HCT116 (cell line): ENCODE data around the gene TMEM132E. TPM values are rescaled to one million over a fixed set of nuclear protein-coding genes. Genes with fewer than 3 reads are reported as not detected.

ENCODE experiments used
- ATAC-seq: fragments of 200-7000 bp; cut with Tn5 transposase; 2 replicates; pipeline ENCODE4 v1.9.1; 2020; ENCODE audit warnings: mild to moderate bottlenecking, moderate library complexity
- BruUV-seq: library from RNA; stranded (reverse); fragments of 400-500 nt; replicated peaks from 2 replicates; lab custom pipeline; 2021; lab: Mats Ljungman, UMichigan
- CTCF ChIA-PET: fragments of 300-600 bp; sonication (Branson Sonifier 250); formaldehyde crosslinking; loops from one replicate; lab custom pipeline; 2021; ENCODE audit warnings: antibody characterized with exemption; lab: Charles Lee
- POLR2A ChIA-PET: fragments of 300-600, 350-600 bp; sonication (Branson Sonifier 250); formaldehyde crosslinking; loops from one replicate; lab custom pipeline; 2021; ENCODE audit warnings: antibody characterized with exemption; lab: Charles Lee
- RAD21 ChIA-PET, 2 experiments: fragments of 300-600 bp; sonication (Branson Sonifier 250); formaldehyde crosslinking; loops; one replicate each; lab custom pipeline; 2023; ENCODE audit warnings: low total read pairs in 2 of 2; ENCODE audit not compliant: uncharacterized antibody in 2 of 2, unreplicated experiment in 2 of 2, low non-redundant PET in 1 of 2; lab: Charles Lee
- DNase-seq: peaks from one replicate; pipeline ENCODE4 v3.0.0-alpha.2; 2010; ENCODE audit warnings: low read depth, low spot score
- H2AFZ ChIP-seq: fragments of 200-600 bp; shearing (Covaris generic), sonication (generic); 2 replicates; pipeline ENCODE4 v1.6.1; 2017; ENCODE audit warnings: low read depth, mixed run types, mixed read lengths, antibody characterized with exemption, low read length; ENCODE audit not compliant: poor library complexity, severe bottlenecking
- H3K27ac ChIP-seq: 2 replicates; pipeline ENCODE4 v1.5.1; 2012; ENCODE audit warnings: low read depth, low read length
- H3K27me3 ChIP-seq: fragments of 200-600 bp; sonication (generic); 2 replicates; pipeline ENCODE4 v1.6.1; 2016; ENCODE audit warnings: mixed run types, low read length, mixed read lengths; ENCODE audit not compliant: insufficient read depth
- H3K36me3 ChIP-seq, 2 experiments: fragments of 200-500 bp in 1 of 2; fragments of 200-600 bp in 1 of 2; sonication (Bioruptor generic) in 1 of 2; sonication (generic) in 1 of 2; 2 replicates each; pipeline versions ENCODE4 v1.5.1 to v1.6.1; 2014 to 2016; ENCODE audit warnings: low read length in 2 of 2, inconsistent platforms in 1 of 2, mixed read lengths in 1 of 2, mixed run types in 1 of 2; ENCODE audit not compliant: insufficient read depth in 2 of 2, control insufficient read depth in 1 of 2
- H3K4me1 ChIP-seq, 2 experiments: fragments of 200-600 bp in 1 of 2; sonication (generic) in 1 of 2; 2 replicates each; pipeline versions ENCODE4 v1.5.1 to v1.6.1; 2012 to 2017; ENCODE audit warnings: low read length in 2 of 2, inconsistent platforms in 1 of 2, mild to moderate bottlenecking in 1 of 2, mixed read lengths in 1 of 2, mixed run types in 1 of 2, moderate library complexity in 1 of 2; ENCODE audit not compliant: insufficient read depth in 2 of 2, control insufficient read depth in 1 of 2
- H3K4me2 ChIP-seq: fragments of 200-600 bp; sonication (generic); 2 replicates; pipeline ENCODE4 v1.6.1; 2017; ENCODE audit warnings: mixed run types, low read length, mixed read lengths
- H3K4me3 ChIP-seq, 2 experiments: fragments of 200-600 bp in 1 of 2; sonication (generic) in 1 of 2; replicated peaks in 1 of 2; 2 replicates each; pipeline ENCODE4 v1.5.1; 2011 to 2016; ENCODE audit warnings: low read length in 2 of 2, control low read depth in 1 of 2, low read depth in 1 of 2, mild to moderate bottlenecking in 1 of 2, mixed read lengths in 1 of 2, mixed run types in 1 of 2
- H3K79me2 ChIP-seq: fragments of 200-600 bp; sonication (generic); 2 replicates; pipeline ENCODE4 v1.6.1; 2017; ENCODE audit warnings: mild to moderate bottlenecking, mixed run types, low read length, moderate library complexity, mixed read lengths; ENCODE audit not compliant: insufficient read depth
- H3K9ac ChIP-seq: fragments of 200-600 bp; sonication (generic); 2 replicates; pipeline ENCODE4 v1.6.1; 2016; ENCODE audit warnings: low read length, mixed read lengths
- H3K9me2 ChIP-seq: fragments of 200-600 bp; sonication (generic), shearing (Covaris generic); 2 replicates; pipeline ENCODE4 v1.6.1; 2017; ENCODE audit warnings: mixed run types, mild to moderate bottlenecking, moderate library complexity; ENCODE audit not compliant: insufficient read depth
- H3K9me3 ChIP-seq, 2 experiments: fragments of 200-500 bp in 1 of 2; fragments of 200-600 bp in 1 of 2; sonication (Bioruptor generic) in 1 of 2; sonication (generic) in 1 of 2; 2 replicates each; pipeline ENCODE4 v1.6.1; 2014 to 2017; ENCODE audit warnings: low read length in 2 of 2, mixed read lengths in 2 of 2, inconsistent platforms in 1 of 2, low read depth in 1 of 2, mild to moderate bottlenecking in 1 of 2, mixed run types in 1 of 2, moderate library complexity in 1 of 2; ENCODE audit not compliant: control insufficient read depth in 1 of 2, insufficient read depth in 1 of 2
- H4K20me1 ChIP-seq: fragments of 200-600 bp; sonication (generic), shearing (Covaris generic); 2 replicates; pipeline ENCODE4 v1.6.1; 2017; ENCODE audit warnings: mixed run types, mild to moderate bottlenecking, moderate library complexity; ENCODE audit not compliant: insufficient read depth
- CBX3 ChIP-seq: IDR thresholded peaks from 2 replicates; pipeline ENCODE4 v1.6.1; 2012; ENCODE audit warnings: low read depth
- ELF1 ChIP-seq: IDR thresholded peaks from 2 replicates; pipeline ENCODE4 v1.6.1; 2012; ENCODE audit warnings: low read depth, borderline replicate concordance
- EZH2 ChIP-seq: fragments of 200-600 bp; sonication (generic); IDR thresholded peaks from 2 replicates; pipeline ENCODE4 v1.6.1; 2017; ENCODE audit warnings: antibody characterized with exemption, mixed run types
- EZH2phosphoT487 ChIP-seq: fragments of 200-600 bp; IDR thresholded peaks from 2 replicates; pipeline ENCODE4 v1.6.1; 2018; ENCODE audit warnings: antibody characterized with exemption, borderline replicate concordance
- FOSL1 ChIP-seq: IDR thresholded peaks from 2 replicates; pipeline ENCODE4 v1.6.1; 2012; ENCODE audit warnings: low read depth
- JUND ChIP-seq: IDR thresholded peaks from 2 replicates; pipeline ENCODE4 v1.6.1; 2012
- REST ChIP-seq: IDR thresholded peaks from 2 replicates; pipeline ENCODE4 v1.6.1; 2012; ENCODE audit warnings: low read depth
- SIN3A ChIP-seq: IDR thresholded peaks from 2 replicates; pipeline ENCODE4 v1.6.1; 2012; ENCODE audit warnings: low read depth
- TCF7L2 ChIP-seq: IDR thresholded peaks from 2 replicates; pipeline ENCODE4 v1.7.0; 2011; ENCODE audit warnings: borderline replicate concordance, inconsistent platforms; ENCODE audit not compliant: insufficient read depth, insufficient read length; ENCODE audit errors: extremely low read depth
- YY1 ChIP-seq: IDR thresholded peaks from 2 replicates; pipeline ENCODE4 v1.6.1; 2011; ENCODE audit warnings: low read length, low read depth, moderate library complexity, mild to moderate bottlenecking; ENCODE audit not compliant: insufficient replicate concordance; ENCODE audit errors: extremely low read depth
- ZFX ChIP-seq: fragments of 450-650 bp; IDR thresholded peaks from 2 replicates; pipeline ENCODE4 v1.6.1; 2017
- intact Hi-C: fragments of 100-400 bp; cut with micrococcal nuclease; formaldehyde crosslinking; loops from 2 replicates; pipeline ENCODE4 v1.10.0; 2022
- total RNA-seq: library from RNA; stranded (reverse); gene quantifications from one replicate; pipeline ENCODE4 v1.2.1, GENCODE V29; 2021; ENCODE audit not compliant: unreplicated experiment
- TF ChIP-seq, protein P1 (sequence below): IDR thresholded peaks from 2 replicates; pipeline ENCODE4 v1.6.1; 2012
- TF ChIP-seq, protein P2 (sequence below), 3 experiments: fragments of 200-600 bp in 1 of 3; sonication (generic) in 1 of 3; IDR thresholded peaks in 2 of 3; conservative IDR thresholded peaks in 1 of 3; 2 replicates each; pipeline ENCODE4 v1.5.1; 2012 to 2017; ENCODE audit warnings: low read depth in 2 of 3, low read length in 2 of 3, antibody characterized with exemption in 1 of 3, borderline replicate concordance in 1 of 3, control low read depth in 1 of 3, mild to moderate bottlenecking in 1 of 3, mixed read lengths in 1 of 3, mixed run types in 1 of 3, moderate library complexity in 1 of 3; ENCODE audit not compliant: insufficient read depth in 1 of 3

The TMEM132E gene
- total RNA-seq, 1 experiment from 2014 or later, result not detected

DNA sequence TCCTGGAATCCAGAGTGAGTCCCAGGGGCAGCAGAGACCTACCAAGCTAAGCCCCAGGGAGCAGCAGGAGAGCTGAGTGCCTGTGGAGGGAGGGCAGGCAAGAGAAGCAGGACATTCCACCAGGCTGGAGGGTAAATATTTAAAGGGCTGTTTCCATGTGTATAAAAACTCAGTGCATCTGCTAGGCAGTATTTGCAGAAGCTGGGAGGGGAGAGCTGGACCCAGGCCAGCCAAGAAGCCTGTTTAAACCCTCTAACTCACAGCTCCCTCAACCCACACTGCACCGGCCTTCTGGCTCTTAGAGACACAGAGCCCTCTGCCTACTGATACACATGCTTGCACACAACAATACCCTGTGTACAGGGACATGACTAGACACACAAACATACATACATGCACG is 22.5 kb upstream of the TMEM132E start:
- TF ChIP-seq ELF1 (no peak), CBX3 (no peak), REST (no peak), JUND (no peak), TCF7L2 (no peak)
- intact Hi-C loops, result no loop called here
- no peaks in the 10 kb centered on the region for H3K9me3 ChIP-seq
- no peaks in the 10 kb centered on the region for H3K79me2 ChIP-seq
- no peak overlapping the region for H2AFZ ChIP-seq
- ATAC-seq (no peak), DNase-seq (no peak)
- H3K27me3 ChIP-seq, result peaks cover 69% of the 10 kb centered on the region
- POLR2A ChIA-PET, result no interaction called here
- no peaks in the 10 kb centered on the region for H3K36me3 ChIP-seq
- H3K4me2 ChIP-seq, result no peak overlapping the region
- H4K20me1 ChIP-seq, result no peaks in the 10 kb centered on the region
- BruUV-seq, result no TSS peak
- H3K4me1 ChIP-seq, result no peaks in the 10 kb centered on the region
- no peak overlapping the region for H3K4me3 ChIP-seq
- RAD21 ChIA-PET, result no interaction called here
- H3K9ac ChIP-seq, result no peak overlapping the region
- H3K9me2 ChIP-seq, result no peaks in the 10 kb centered on the region
- no peak overlapping the region for H3K27ac ChIP-seq
- CTCF ChIA-PET, result interaction anchor here (1.5 kb wide), 1 partner anchor 14 kb away, joined by 3 read pairs; no protein-coding TSS in a partner anchor

GRCh38 chr17:34561328-34561727 is 18.1 kb upstream of the TMEM132E start:
- H3K4me2 ChIP-seq, result no peak overlapping the region
- no peak overlapping the region for H3K4me3 ChIP-seq
- POLR2A ChIA-PET, result no interaction called here
- intact Hi-C loops, result no loop called here
- no peaks in the 10 kb centered on the region for H3K36me3 ChIP-seq
- H3K79me2 ChIP-seq, result no peaks in the 10 kb centered on the region
- no peak for DNase-seq
- H3K27me3 ChIP-seq, result peaks cover 73% of the 10 kb centered on the region
- no peak overlapping the region for H2AFZ ChIP-seq
- H3K9ac ChIP-seq, result no peak overlapping the region
- CTCF ChIA-PET, result interaction anchor here (1.2 kb wide), 1 partner anchor 19 kb away, joined by 5 read pairs; no protein-coding TSS in a partner anchor
- H4K20me1 ChIP-seq, result no peaks in the 10 kb centered on the region
- RAD21 ChIA-PET, result no interaction called here
- no peaks in the 10 kb centered on the region for H3K9me3 ChIP-seq
- H3K4me1 ChIP-seq, result no peaks in the 10 kb centered on the region
- H3K9me2 ChIP-seq, result no peaks in the 10 kb centered on the region
- BruUV-seq, result no TSS peak
- H3K27ac ChIP-seq, result no peak overlapping the region
- ATAC-seq, result no peak
- no peak for TF ChIP-seq JUND
- TF ChIP-seq, protein P1, sequence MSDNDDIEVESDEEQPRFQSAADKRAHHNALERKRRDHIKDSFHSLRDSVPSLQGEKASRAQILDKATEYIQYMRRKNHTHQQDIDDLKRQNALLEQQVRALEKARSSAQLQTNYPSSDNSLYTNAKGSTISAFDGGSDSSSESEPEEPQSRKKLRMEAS, result no peak
- TF ChIP-seq EZH2, result no peak
- TF ChIP-seq FOSL1, result no peak
- TF ChIP-seq ELF1, result no peak
- TF ChIP-seq EZH2phosphoT487, result no peak
- no peak for TF ChIP-seq CBX3
- TF ChIP-seq, protein P2, sequence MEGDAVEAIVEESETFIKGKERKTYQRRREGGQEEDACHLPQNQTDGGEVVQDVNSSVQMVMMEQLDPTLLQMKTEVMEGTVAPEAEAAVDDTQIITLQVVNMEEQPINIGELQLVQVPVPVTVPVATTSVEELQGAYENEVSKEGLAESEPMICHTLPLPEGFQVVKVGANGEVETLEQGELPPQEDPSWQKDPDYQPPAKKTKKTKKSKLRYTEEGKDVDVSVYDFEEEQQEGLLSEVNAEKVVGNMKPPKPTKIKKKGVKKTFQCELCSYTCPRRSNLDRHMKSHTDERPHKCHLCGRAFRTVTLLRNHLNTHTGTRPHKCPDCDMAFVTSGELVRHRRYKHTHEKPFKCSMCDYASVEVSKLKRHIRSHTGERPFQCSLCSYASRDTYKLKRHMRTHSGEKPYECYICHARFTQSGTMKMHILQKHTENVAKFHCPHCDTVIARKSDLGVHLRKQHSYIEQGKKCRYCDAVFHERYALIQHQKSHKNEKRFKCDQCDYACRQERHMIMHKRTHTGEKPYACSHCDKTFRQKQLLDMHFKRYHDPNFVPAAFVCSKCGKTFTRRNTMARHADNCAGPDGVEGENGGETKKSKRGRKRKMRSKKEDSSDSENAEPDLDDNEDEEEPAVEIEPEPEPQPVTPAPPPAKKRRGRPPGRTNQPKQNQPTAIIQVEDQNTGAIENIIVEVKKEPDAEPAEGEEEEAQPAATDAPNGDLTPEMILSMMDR (IDR thresholded peaks at IDR 0.05 in 2 of 3, conservative IDR thresholded peaks at IDR 0.05 in 1 of 3; ENCODE audit: borderline replicate concordance in 1 of 3, insufficient read depth in 1 of 3, low read depth in 2 of 3, low read length in 2 of 3), result no peak
- no peak for TF ChIP-seq ZFX
- no peak for TF ChIP-seq SIN3A
- TF ChIP-seq YY1, result no peak
- TF ChIP-seq TCF7L2, result no peak
